Measurements from ENCODE around the gene BCR. TPM values are rescaled to one million over a fixed set of nuclear protein-coding genes. Genes with fewer than 3 reads are reported as not detected.

Gene BCR
- total RNA-seq, 3 donors from 2014 or later: 25.3 to 44.6 (median 35.1) TPM

DNA sequence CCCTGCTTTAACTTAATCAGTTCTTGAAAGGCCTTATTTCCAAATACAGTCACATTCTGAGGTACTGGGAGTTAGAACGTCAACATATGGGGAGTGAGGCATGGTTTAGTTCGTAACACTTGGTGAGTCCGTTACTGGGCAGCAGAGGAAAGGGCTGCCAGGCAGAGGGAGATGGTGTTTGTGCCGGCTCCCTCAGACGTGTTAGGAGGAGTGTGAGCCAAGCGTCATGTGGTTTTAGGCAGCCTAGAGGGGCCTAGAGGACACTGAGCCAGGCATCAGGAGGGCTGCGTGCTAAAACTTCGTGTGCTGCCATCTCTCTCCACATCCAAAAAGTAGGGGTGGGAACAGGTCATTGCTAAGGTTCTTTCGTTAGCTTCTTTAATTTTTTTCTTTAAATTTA is 10.2 kb downstream of the BCR start:
- Histone ChIP-seq H3K4me1 (no peaks in the 10 kb centered on the region), H3K4me3 (no peak overlapping the region), H3K36me3 (no peaks in the 10 kb centered on the region), H3K27me3 (no peaks in the 10 kb centered on the region), H3K9me3 (no peaks in the 10 kb centered on the region), H3K27ac (no peak overlapping the region)
- TF ChIP-seq, protein P1, sequence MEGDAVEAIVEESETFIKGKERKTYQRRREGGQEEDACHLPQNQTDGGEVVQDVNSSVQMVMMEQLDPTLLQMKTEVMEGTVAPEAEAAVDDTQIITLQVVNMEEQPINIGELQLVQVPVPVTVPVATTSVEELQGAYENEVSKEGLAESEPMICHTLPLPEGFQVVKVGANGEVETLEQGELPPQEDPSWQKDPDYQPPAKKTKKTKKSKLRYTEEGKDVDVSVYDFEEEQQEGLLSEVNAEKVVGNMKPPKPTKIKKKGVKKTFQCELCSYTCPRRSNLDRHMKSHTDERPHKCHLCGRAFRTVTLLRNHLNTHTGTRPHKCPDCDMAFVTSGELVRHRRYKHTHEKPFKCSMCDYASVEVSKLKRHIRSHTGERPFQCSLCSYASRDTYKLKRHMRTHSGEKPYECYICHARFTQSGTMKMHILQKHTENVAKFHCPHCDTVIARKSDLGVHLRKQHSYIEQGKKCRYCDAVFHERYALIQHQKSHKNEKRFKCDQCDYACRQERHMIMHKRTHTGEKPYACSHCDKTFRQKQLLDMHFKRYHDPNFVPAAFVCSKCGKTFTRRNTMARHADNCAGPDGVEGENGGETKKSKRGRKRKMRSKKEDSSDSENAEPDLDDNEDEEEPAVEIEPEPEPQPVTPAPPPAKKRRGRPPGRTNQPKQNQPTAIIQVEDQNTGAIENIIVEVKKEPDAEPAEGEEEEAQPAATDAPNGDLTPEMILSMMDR (IDR thresholded peaks at IDR 0.05): no peak
- TF ChIP-seq POLR2A (IDR thresholded peaks at IDR 0.05): no peak
- no peak for TF ChIP-seq POLR2AphosphoS5 (IDR thresholded peaks at IDR 0.05)
- no peak for DNase-seq (ENCODE audit: low spot score in 2 of 2)
- intact Hi-C loops (cut with DNase I; ENCODE audit: low total_unique reads): no loop called here

GRCh38 chr22:23192133-23192532 is 11.8 kb downstream of the BCR start:
- Histone ChIP-seq H3K9me3 (no peaks in the 10 kb centered on the region), H3K36me3 (no peaks in the 10 kb centered on the region), H3K4me3 (no peak overlapping the region), H3K27ac (no peak overlapping the region), H3K4me1 (no peaks in the 10 kb centered on the region), H3K27me3 (no peaks in the 10 kb centered on the region)
- DNase-seq (ENCODE audit: low spot score in 2 of 2): no peak
- intact Hi-C loops (cut with DNase I; ENCODE audit: low total_unique reads): no loop called here
- no peak for TF ChIP-seq POLR2AphosphoS5 (IDR thresholded peaks at IDR 0.05)
- TF ChIP-seq, protein P1 (IDR thresholded peaks at IDR 0.05): no peak
- TF ChIP-seq POLR2A (IDR thresholded peaks at IDR 0.05): no peak

- Histone ChIP-seq H3K27ac (no peak overlapping the region), H3K4me3 (no peak overlapping the region), H3K27me3 (no peaks in the 10 kb centered on the region), H3K4me1 (no peaks in the 10 kb centered on the region), H3K9me3 (no peaks in the 10 kb centered on the region), H3K36me3 (no peaks in the 10 kb centered on the region)
- intact Hi-C loops (cut with DNase I; ENCODE audit: low total_unique reads): no loop called here
- no peak for DNase-seq (ENCODE audit: low spot score in 2 of 2)
- TF ChIP-seq POLR2AphosphoS5 (IDR thresholded peaks at IDR 0.05) (no peak), POLR2A (IDR thresholded peaks at IDR 0.05) (no peak)
- TF ChIP-seq, protein P1 (IDR thresholded peaks at IDR 0.05): no peak
These were observed 12.2 kb downstream of the BCR start for GRCh38 chr22:23192558-23192957.

GRCh38 chr22:23193196-23193827 is 13.0 kb downstream of the BCR start:
- DNase-seq (ENCODE audit: low spot score in 2 of 2): no peak
- Histone ChIP-seq H3K27ac (no peak overlapping the region), H3K27me3 (no peaks in the 10 kb centered on the region), H3K4me1 (no peaks in the 10 kb centered on the region), H3K36me3 (no peaks in the 10 kb centered on the region), H3K4me3 (no peak overlapping the region), H3K9me3 (no peaks in the 10 kb centered on the region)
- intact Hi-C loops (cut with DNase I; ENCODE audit: low total_unique reads): no loop called here
- TF ChIP-seq, protein P1 (IDR thresholded peaks at IDR 0.05): no peak
- TF ChIP-seq POLR2AphosphoS5 (IDR thresholded peaks at IDR 0.05) (no peak), POLR2A (IDR thresholded peaks at IDR 0.05) (no peak)

DNA sequence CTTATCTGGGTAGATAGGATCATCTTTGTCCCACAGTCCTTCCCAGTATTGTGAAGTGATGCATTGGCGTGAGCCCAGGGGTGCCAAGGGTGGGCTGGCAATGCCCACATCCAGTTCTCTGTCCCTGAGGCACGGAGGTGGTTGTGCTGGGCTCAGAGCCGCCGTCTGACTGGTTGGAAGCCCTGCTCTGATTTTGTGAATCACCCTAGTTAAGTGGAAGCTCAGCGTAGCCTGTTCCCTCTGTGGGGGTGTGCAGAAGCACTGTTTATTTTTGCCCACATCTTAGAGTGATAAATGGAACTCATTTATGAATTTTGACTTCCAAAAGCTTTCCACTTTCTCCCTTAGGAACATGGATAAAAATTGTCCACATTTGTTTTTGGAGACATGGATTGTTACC is 13.6 kb downstream of the BCR start:
- no peak overlapping the region for H3K27ac ChIP-seq
- intact Hi-C loops (cut with DNase I; ENCODE audit: low total_unique reads): no loop called here
- no peaks in the 10 kb centered on the region for H3K36me3 ChIP-seq
- no peak for DNase-seq (ENCODE audit: low spot score in 2 of 2)
- H3K27me3 ChIP-seq: no peaks in the 10 kb centered on the region
- TF ChIP-seq POLR2AphosphoS5 (IDR thresholded peaks at IDR 0.05) (no peak), POLR2A (IDR thresholded peaks at IDR 0.05) (no peak)
- TF ChIP-seq, protein P1 (IDR thresholded peaks at IDR 0.05): no peak
- no peak overlapping the region for H3K4me3 ChIP-seq
- no peaks in the 10 kb centered on the region for H3K4me1 ChIP-seq
- H3K9me3 ChIP-seq: no peaks in the 10 kb centered on the region
